Stimulated activated CD8-positive, alpha-beta memory T cell treated with anti-CD3 and anti-CD28 coated beads, Interleukin-4, amount 100 ng/mL, for 4 hours (primary cell): ENCODE data around the gene PRR4.

Experiments
- DNase-seq, 2 donors: peaks; one replicate each; pipeline ENCODE4 v3.0.0-alpha.2; 2020; ENCODE audit warnings: low read depth in 2 of 2, low spot score in 1 of 2

PRR4 gene, protein sequence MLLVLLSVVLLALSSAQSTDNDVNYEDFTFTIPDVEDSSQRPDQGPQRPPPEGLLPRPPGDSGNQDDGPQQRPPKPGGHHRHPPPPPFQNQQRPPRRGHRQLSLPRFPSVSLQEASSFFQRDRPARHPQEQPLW

DNA sequence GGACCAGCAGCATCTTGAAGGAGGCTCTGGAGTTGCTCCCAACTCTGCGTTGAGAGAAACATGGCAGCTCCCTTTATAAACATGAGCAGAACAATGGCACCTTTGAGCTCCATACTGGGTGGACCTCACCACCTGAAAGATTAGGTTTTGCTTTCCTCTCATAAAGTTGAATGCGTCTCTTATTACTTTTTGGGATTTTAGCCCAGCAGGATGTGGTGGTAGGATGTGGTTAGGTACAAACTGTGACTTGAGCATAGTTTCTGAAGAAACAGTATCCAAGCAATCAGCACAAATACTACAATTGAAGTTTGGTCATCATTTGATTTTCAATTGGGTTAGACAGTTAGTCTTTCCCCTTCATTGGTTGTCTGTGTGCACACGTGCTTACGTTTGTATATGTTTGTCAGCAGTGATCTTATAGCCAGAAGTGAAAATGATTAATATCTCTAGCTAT, at the start of gene PRR4:
Gene PRR4 (minus strand): TSS at position 51 of the 454 bp plus-strand sequence. CDS start 38 bp downstream, at position 13.
- DNase-seq: no peak

DNA sequence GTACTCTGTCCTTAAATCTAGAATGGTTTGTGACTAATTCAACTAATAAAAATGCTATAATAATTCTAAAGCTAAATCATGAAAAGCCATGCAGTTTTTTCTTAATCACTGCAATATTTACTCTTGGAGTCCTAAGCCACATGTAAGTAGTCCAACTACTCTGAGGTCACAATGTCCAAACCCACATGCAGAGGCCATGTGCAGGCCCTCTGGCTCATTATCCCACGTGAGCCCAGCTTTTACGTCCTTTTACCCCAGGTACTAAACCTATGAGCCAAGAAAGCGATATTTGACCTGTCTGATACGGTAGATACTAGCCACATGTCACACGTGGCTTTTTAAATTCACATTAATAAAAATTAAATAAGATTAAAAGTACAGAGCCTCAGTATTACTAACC, 47.6 kb upstream of the PRR4 start:
- no peak for DNase-seq

GRCh38 chr12:10891937-10892336, 42.7 kb upstream of the PRR4 start:
- DNase-seq: no peak

- DNase-seq: no peak
These were observed 40.0 kb upstream of the PRR4 start for GRCh38 chr12:10889226-10889625.

DNA sequence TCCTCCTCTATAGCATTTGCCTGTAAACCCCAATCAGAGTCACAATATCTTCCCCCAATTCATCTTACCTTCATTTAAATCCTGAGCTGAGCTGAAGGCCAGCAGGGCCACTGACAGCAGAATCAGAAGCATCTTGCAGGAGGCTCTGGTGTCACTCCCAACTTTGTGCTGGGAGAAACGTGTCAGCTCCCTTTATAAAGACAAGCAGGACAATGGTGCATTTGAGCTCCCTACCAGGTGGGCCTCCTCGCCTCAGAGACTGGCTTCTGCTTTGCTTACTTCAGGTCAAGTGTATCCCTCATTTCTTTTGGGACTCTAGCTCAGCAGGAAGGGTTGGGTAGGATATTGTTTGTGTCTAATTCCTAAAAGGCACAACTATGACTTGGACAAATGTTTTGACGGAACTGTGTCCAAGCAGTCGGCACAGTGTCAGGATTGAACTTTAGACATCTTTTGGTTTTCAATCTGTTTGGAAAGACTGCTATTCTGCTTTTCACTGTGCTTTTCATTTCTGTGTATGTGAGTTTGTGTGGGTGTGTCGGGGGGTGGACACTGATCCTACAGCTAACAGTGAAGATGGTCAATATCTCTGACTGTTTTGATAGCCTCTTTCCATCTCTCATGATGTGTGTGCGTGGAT, 34.9 kb upstream of the PRR4 start, which contains the start of gene PRH1:
Gene PRH1 (minus strand): TSS at position 170 of the 640 bp plus-strand sequence. CDS start 38 bp downstream, at position 132.
- no peak for DNase-seq

GRCh38 chr12:10873378-10873777, 24.1 kb upstream of the PRR4 start:
- no peak for DNase-seq

DNA sequence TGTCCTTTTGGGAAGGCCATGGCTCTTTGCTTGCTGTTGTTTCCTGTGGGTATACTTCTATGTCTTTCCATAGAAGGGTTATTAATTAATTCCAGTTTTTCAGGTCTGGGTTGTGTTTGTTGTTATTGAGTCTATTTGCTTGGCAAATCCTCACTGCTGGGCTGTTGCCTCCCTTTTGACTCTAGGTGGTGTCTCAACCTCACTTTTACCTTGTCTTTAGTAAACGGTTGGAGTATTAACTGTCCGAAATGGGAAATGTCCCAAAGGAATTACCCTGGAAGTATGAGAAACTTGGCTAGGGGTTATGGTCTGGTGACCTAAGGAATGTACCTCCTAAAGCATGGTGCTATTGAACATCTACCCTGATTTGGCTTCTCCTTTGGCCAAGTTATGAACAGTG, 18.1 kb upstream of the PRR4 start:
- no peak for DNase-seq

DNA sequence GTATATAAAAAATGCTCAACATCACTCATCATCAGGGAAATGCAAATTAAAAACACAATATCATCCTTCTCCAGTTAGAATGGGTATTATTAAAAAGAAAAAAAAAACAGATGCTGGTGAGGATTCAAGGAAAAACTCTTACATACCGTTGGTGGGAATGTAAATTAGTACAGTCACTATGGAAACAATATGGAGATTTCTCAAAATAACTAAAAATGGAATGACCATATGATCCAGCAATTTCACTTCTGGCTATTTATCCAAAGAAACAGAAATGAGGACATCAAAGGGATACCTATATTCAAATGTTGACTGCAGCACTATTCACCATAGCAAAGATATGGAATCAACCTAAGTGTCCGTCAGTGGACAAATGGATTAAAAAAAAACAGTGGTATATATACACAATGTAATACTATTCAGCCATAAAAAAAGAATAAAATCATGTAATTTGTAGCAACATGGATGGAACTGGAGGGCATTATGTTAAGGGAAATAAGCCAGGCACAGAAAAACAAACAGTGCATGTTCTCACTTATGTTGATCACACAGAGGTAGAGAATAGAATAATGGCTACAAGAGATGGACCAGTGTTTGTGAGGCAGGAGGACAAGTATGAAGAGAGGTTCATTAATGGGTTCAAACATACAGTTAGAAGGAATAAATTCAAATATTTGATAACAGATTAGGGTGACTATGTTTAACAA, 14.4 kb upstream of the PRR4 start:
- no peak for DNase-seq

GRCh38 chr12:10861366-10861765, 12.1 kb upstream of the PRR4 start:
- no peak for DNase-seq

DNA sequence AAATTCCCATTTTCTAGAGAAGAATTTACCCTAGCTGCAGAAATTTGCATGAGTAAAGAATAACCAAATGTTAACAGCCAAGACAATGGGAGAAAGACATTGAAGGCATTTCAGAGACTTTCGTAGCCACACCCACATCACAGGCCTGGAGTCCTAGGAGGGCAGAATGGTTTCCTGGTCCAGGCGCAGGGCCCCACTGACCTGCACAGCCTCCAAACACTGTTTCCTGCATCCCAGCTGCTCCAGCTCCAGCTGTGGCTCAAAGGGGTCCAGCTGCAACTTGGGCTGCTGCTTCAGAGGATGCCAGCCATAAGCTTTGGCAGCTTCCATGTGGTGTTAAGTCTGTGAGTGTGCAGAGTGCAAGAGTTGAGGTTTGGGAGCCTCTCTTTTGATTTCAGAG, 6.5 kb upstream of the PRR4 start:
- no peak for DNase-seq

DNA sequence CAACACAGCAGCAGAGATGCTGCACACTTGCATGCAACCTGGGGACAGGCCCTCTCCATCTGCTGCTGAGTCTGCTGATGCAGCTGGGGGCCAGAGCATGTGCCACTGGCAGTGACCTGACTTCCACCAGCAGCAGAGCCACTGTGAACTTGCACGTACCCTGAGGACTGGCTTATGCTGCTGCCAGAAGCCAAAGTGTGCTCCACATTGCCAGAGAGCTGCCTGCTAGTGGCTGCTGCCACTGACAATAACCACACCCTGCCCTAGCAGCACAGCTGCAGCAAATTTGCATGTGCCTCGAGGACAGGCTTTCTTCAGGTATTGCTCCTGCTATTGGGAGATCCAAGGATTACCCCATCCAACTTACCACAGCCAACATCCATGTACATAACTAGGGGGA, 4.5 kb upstream of the PRR4 start:
- no peak for DNase-seq

DNA sequence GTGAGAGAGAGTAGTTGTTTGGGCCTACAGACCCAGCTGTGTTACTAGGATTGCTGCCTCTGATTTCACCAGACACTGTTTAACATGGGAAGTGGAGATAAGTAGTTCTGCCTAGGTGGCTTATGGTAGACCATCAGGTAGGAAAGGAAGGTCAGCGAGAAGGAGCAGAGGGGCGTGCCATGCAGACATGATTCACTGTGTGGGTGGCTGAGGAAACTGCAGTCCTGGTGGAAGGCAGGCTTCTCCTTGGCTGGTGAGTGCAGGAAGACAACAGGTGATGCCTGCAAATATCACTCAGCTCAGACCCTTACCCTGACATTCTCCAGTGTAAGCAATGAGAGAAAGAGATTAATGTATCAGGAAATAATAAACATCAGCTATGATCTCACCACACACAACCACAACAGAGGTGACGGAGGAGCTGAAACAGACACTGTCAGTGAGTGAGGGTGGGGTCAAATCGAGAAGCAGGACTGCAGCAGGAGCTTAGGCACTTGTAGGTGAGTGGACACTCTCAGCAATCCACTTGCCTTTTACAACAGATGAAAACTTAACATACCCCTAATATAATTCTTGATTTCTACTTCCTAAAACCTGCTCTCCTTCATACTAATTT, 2.1 kb upstream of the PRR4 start:
- DNase-seq: no peak

DNA sequence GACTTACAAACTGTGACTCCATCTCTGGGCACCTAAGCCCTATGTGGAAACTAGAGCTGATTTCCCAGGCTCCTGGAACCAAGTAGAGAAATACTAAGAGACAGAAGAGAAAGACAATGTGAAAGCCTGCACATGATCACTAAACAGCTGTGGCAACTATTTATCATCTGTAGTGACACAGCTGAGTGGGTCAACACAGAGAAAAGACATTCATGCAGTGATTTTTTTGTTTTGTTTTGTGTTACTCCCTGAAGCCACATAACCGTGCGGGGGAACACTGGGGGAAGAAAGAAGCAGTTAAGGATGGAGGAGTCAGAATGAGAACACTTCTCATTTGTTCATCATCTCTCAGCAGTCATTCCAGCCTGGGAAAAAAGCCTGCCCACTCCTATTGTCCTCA, 1.5 kb downstream of the PRR4 start:
- no peak for DNase-seq

DNA sequence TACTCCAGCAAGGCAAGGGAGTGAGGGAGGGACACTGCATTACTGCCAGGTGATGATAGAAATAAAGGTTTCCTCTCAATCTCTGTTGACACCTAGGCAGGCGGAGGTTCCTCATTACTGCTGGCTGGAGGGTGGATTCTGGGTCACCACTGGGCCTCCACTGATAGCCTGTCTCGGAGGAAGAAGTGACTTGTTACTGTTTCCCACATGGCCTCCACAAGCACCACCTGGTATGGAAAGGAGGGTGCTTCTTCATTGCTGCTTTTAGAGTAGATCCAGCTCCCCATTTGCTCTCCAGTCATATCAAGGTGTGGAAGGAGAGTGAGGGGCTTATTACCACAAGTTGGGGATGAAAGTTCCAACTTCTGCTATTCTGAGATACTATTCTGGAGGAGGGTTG, 6.4 kb downstream of the PRR4 start:
- no peak for DNase-seq

- DNase-seq: no peak
These were observed 10.8 kb downstream of the PRR4 start for GRCh38 chr12:10838461-10838860.

DNA sequence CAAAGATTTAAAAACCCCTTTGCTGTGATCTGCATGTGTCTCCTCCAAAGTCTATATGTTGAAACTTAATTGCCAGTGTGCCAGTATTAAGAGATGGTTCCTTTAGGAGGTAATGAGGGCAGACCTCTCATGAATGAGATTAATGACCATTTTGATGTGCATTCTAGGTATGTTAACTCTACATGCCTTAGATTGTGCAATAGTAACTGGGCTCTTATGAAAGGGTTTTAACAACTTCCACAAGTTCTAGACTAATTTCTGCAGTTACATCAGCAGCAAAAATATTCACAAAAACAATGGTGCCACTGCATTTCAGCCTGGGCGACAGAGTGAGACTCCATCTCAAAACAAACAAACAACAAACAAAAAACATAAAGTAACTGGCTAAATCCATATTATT, 19.3 kb downstream of the PRR4 start:
- DNase-seq: no peak

DNA sequence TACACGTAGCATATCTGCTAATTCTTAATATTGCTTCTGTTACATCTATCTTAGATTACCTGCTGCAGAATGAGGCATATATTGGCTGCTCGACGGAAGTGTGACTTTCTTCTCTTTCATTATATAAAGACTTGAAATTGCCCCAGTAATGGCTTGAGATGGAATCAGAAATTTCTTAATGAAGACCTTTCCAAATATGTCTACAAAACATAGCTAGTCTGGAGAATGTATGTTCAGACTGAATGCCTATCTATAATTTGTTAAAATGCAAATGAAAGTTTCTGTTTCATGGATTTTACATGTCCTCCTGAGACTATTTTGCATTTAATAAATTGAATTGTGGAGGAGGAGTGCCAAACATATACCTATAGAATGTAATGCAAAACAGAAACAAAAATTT, 23.0 kb downstream of the PRR4 start, which contains the start of gene TAS2R10:
Gene TAS2R10 (minus strand): TSS at position 101 of the 400 bp plus-strand sequence. CDS start 89 bp downstream, at position 12.
- DNase-seq: no peak

DNA sequence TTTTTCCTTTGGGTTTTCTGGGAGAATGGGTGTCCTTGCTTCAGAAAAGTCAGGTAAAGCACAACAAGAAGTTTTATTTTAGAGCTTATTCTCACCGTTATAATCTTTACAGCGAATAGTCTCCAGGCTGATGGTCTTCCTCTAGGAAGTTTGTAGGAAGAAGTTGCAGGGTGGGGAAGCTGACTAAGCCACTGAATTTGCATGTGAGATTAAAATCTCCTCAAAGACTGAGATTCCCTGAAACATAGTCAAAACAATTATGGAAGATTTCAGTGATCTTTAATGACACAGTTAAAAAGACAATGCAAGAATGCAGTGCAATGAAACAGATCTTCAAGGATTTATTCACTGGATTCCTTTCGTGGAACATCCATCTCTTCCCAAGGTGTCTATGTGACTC, 24.3 kb downstream of the PRR4 start:
- DNase-seq: no peak

DNA sequence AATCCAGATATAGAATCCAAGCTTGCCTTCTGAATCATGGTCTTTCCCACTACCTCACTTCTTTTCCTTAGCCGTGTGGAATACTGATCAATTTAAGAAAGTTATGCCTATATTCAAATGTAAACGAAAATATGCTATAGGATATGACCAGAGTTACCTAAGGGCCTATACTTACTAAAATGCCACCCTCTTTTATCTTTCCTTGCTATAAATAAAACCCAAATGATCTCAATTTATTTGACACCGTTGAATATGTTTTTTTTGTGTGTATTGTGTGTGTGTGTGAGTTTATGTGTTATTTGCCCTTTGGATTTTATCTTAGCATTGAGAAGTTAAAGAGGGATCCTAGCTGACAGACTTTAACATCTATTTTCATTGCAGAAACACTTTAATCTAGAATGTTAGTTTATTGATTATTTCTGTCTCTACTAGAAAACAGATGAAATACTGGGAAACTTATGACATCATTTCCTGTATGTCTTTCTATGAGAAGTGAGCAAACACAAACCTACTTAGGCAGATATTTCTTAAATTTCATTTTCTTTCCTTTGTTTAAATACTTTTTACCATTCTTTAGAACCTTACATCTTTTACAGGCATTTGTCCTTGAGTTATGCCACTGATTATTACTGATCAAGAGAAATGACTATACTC, 37.3 kb downstream of the PRR4 start:
- no peak for DNase-seq

DNA sequence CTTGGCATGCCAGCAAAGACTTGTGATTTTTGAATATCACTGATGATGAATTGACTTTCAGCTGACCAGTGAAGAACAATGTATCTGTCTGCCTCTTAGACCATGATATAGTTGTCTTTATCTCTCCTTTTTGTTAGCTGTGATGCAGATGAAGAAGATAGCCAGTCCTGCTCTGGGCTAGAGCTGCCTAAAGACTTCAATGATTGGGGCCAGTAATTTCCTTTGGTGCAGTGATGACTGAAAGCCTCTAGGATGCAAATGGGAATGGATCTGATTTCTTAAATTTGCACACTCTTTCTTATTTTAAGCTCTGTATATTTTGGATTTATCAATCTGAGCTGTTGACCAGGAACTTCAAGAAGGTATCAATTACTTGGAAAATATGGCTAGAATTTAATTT, 39.2 kb downstream of the PRR4 start, which contains the start of gene TAS2R9:
Gene TAS2R9 (minus strand): TSS at position 101 of the 400 bp plus-strand sequence. CDS start 93 bp downstream, at position 8.
- no peak for DNase-seq

DNA sequence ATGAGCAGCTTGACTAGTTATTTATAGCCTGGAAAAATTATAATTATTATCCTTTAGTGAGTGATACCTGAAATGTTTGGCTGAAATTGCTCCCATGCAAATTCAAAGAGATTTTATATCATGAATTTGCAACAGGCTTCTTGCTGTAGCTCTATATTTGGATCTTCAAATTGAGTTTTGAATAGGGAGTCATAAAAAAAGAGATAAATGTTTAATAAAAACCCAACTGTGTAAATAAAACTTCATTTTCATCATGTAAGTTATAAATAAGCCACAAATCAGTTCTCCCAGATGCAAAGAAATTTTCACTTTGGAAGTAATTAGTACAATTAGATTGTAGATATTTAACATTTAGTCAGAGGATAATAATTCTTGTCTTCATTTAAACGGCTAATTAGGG, 42.1 kb downstream of the PRR4 start, which contains the start of gene TAS2R8:
Gene TAS2R8 (minus strand): TSS at position 101 of the 400 bp plus-strand sequence. CDS start 306 bp downstream, outside the sequence.
- no peak for DNase-seq
